ENCODE measurements around the gene NPIPB12. TPM values are rescaled to one million over a fixed set of nuclear protein-coding genes. Genes with fewer than 3 reads are reported as not detected.
"Not testable (repeated sequence)": the region's sequence is repeated elsewhere in the genome, so short reads cannot be mapped to it uniquely, and the experiment has no call there.

Gene NPIPB12
- total RNA-seq: 10 to 100 TPM in 4 of 8 experiments, 1 to 10 TPM in 4; 3.4 to 43.7 (median 11.4) TPM

DNA sequence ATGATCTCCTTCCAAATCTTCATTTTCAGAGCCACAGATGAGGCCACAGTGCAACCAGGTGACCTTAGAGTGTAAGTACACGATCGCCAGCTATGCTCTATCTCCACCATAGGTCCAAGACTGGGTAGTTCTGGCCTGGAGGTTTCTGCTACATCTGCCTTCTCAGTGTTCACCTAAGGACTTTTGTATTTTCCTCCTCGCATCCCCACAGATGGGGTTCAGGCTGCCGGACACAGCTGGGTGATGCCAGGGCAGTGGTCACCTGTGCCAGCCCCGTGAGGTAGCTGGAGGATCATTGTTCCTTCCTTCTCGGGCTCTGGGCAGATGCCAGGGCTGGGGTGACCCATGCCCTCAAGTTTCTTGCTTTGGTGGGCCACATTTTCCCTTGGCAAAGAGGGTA, at the start of gene NPIPB12:
Gene NPIPB12, minus strand, starts transcription at position 101 of the 400 bp plus-strand sequence.
- no CpG with 5 or more reads among the region's 6 CpGs for WGBS, 10 experiments
- ATAC-seq (replicated peaks in 6 of 8); H3K27ac ChIP-seq; H3K4me1 ChIP-seq (replicated peaks in 1 of 2); in situ Hi-C loops (cut with MboI; ENCODE audit: low pct_unique_long_range_greater_than_20kb in 2 of 9, low sequenced_read_pairs in 9 of 9, unreplicated experiment in 9 of 9); H3K4me3 ChIP-seq: not testable (repeated sequence)

DNA sequence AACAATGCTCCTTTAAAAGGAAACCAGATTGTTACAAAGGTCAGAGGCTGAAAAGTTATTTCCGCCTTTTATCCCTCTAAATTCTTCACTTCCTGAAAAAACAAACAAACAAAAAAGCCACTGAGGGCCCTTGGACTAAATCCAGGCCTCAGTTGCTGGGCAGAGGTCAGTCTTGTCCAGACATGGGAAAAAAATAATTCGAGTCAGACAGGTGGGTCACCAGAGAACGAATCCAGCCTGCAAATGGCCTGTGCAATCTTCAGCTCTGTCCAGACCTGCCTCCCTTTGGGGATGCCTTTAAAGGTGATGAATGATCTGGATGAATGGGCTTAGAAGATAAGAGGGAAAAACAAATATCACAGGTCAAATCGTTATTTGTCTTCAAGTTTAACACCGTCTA, 15.3 kb upstream of the NPIPB12 start:
- H3K27ac ChIP-seq; H3K4me3 ChIP-seq; in situ Hi-C loops (cut with MboI; ENCODE audit: low pct_unique_long_range_greater_than_20kb in 2 of 9, low sequenced_read_pairs in 9 of 9, unreplicated experiment in 9 of 9); H3K4me1 ChIP-seq (replicated peaks in 1 of 2); ATAC-seq (replicated peaks in 6 of 8): not testable (repeated sequence)
- WGBS, 10 experiments: no CpG with 5 or more reads among the region's 5 CpGs

DNA sequence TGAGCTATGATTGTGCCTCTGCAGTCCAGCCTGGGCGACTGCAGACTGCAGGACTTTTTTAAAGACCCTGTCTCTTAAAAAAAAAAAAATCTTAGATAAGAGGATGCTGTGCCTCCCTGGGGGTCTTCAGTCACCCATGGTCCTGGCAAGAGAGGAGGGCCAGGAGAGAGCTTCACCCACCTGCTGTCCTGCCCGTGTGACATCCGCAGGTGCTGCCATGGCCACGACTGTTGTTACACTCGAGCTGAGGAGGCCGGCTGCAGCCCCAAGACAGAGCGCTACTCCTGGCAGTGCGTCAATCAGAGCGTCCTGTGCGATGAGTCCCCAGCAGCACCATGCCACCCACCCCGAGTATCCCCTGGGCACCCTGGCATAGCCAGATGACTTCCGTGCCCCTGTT, 23.9 kb downstream of the NPIPB12 start:
- H3K4me1 ChIP-seq (replicated peaks in 1 of 2); in situ Hi-C loops (cut with MboI; ENCODE audit: low pct_unique_long_range_greater_than_20kb in 2 of 9, low sequenced_read_pairs in 9 of 9, unreplicated experiment in 9 of 9); H3K27ac ChIP-seq; H3K4me3 ChIP-seq; ATAC-seq (replicated peaks in 6 of 8): not testable (repeated sequence)
- no CpG with 5 or more reads among the region's 12 CpGs for whole genome bisulfite sequencing, 10 experiments

DNA sequence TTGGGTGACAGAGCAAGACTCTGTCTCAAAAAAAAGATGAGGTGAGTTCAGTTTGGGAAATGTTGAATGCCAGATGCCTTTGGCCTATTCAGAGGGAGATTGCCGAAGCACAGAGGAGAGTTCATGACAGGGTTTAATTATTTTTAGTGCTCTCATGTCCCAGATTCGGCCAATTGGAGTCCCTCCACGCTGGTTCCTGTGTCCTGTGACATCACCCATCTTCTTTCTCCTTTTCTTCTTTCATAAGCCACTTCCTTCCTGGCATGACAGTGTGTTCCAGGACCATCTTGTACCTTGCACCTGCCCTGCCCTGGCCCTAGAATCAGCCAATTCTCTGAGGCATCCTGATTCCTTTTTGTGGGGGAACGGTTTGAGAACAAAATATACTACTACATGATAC, 34.1 kb downstream of the NPIPB12 start:
- H3K4me3 ChIP-seq; H3K27ac ChIP-seq; ATAC-seq (replicated peaks in 6 of 8); in situ Hi-C loops (cut with MboI; ENCODE audit: low pct_unique_long_range_greater_than_20kb in 2 of 9, low sequenced_read_pairs in 9 of 9, unreplicated experiment in 9 of 9); H3K4me1 ChIP-seq (replicated peaks in 1 of 2): not testable (repeated sequence)
- WGBS, 10 experiments: no CpG with 5 or more reads among the region's 4 CpGs

DNA sequence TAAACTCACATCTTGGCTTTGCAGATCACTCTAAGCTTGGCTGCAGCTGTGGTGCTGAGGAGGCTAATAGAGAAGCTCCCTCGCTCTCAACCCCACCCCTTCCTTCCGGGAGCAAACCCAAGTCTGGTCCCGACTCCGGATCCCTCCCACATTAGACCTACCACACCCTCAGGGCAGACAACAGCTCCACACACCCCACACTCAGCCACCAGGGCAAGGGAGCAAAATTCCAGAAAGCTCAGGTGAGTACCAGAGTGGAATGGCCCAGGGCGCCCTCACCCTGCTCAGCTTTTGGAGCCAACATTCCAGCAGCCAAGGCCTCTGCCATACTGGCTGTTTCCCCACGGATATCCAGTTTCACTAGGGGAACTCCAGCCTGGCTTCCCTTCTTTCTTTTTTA, 36.5 kb downstream of the NPIPB12 start:
- no CpG with 5 or more reads among the region's 6 CpGs for WGBS, 10 experiments
- H3K27ac ChIP-seq; in situ Hi-C loops (cut with MboI; ENCODE audit: low pct_unique_long_range_greater_than_20kb in 2 of 9, low sequenced_read_pairs in 9 of 9, unreplicated experiment in 9 of 9); H3K4me1 ChIP-seq (replicated peaks in 1 of 2); H3K4me3 ChIP-seq: not testable (repeated sequence)
- ATAC-seq (replicated peaks in 6 of 8): peak in 3 of 8 experiments; percentile 67 to 86 (median 82)

DNA sequence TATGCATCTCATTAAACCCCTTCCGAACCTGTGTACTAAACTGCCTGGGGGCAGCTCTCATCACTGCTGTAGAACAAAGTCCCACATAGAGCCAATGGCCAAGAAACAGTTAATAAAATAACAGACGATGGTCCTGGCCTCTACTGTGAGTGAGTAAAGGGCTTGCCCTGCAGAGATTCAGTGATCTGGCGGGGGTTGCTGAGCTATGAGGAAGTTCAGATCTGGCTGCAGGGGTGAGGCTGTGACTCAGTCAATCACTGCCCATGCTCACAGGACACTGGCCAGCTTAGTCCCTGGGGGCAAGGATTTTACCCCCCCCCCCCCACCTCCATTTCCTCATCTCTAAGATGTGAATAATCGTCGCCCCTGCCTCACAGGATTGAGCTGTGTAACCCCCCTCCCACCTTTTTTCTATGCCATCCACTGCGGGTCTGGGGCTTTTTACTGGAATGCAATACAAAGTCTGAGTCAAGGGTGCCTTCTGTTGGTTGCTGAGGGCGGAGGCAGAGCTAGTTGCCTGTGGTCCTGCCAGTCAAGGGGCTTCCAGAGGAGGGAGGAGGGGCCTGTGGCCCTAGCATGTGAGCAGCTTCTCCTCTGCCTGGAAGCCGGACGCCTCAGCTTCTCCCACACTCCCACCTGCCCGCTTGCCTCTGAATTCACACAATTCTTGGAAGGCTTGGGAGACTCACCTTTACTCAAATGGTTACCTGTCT, 38.4 kb downstream of the NPIPB12 start:
- in situ Hi-C loops (cut with MboI; ENCODE audit: low pct_unique_long_range_greater_than_20kb in 2 of 9, low sequenced_read_pairs in 9 of 9, unreplicated experiment in 9 of 9); H3K4me3 ChIP-seq; H3K27ac ChIP-seq; H3K4me1 ChIP-seq (replicated peaks in 1 of 2): not testable (repeated sequence)
- no CpG with 5 or more reads among the region's 10 CpGs for WGBS, 10 experiments
- ATAC-seq (replicated peaks in 6 of 8): peak in 7 of 8 experiments; percentile 4 to 77 (median 73)

DNA sequence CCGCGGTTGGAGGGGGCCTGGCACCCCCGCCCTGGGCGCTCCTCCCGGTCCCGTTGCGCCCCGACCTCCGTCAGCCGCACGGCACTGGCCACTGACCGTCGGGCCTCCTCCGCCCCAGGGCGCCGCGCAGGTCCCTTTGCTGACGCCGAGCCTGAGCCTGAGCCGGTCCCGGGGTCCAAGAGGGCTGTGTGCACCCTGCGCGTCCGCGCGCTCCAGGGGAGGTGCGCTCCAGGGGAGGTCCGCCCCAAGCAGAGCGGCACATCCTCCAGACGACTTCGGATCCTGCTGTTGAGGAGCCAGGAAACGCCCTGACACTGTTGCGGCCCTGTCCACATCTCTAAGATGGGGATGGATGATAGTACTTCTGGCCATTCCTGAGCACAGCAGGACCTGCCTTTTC, 39.3 kb downstream of the NPIPB12 start:
- WGBS, 10 experiments: no CpG with 5 or more reads among the region's 33 CpGs
- H3K27ac ChIP-seq; H3K4me3 ChIP-seq; H3K4me1 ChIP-seq (replicated peaks in 1 of 2); in situ Hi-C loops (cut with MboI; ENCODE audit: low pct_unique_long_range_greater_than_20kb in 2 of 9, low sequenced_read_pairs in 9 of 9, unreplicated experiment in 9 of 9): not testable (repeated sequence)
- peak; percentile 15 to 46 (median 30) for ATAC-seq (replicated peaks in 6 of 8)

DNA sequence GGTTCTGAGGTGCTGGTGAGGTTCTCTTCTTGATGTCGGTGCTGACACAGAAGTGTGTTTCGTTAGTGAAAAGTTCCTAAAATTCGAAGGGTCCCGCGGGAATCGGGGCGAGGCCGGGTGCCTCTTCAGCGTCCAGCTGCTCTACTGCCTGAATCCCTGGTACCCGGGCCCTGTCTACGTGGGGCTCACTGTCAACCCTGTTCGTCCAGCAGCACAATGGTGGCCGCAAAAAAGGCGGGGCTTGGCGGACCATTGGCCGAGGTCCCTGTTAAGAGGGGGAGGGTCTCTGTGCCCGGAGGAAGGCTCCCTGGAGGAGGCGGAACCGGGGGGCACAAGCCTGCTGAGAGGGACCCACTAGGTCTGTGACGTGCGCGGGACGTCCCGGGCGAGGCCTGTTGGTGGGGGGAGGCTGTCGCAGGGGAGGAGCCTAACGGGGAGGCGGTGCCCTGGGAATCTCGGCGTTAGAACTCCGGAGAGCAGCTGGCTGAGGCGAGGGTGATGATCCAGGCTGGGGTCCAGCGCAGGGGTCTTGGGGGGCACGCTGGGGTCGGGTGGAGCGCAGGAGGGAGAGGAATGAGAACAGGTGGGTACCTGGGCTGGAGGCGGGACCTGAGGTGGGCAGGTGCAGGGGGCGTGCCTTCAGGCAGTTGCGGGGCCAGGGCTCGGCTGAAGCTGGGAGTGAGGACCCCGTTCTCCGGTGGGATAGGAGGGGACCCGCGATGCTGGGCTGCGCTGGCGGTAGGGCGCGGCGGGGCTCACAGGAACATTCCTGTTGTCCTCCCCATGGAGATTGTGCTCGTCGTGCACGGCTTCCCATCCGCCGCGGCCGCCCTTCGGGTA, 40.0 kb downstream of the NPIPB12 start:
- H3K4me3 ChIP-seq; H3K27ac ChIP-seq; in situ Hi-C loops (cut with MboI; ENCODE audit: low pct_unique_long_range_greater_than_20kb in 2 of 9, low sequenced_read_pairs in 9 of 9, unreplicated experiment in 9 of 9); H3K4me1 ChIP-seq (replicated peaks in 1 of 2): not testable (repeated sequence)
- no CpG with 5 or more reads among the region's 57 CpGs for WGBS, 10 experiments
- peak; percentile 17 to 75 (median 62) for ATAC-seq (replicated peaks in 6 of 8)

DNA sequence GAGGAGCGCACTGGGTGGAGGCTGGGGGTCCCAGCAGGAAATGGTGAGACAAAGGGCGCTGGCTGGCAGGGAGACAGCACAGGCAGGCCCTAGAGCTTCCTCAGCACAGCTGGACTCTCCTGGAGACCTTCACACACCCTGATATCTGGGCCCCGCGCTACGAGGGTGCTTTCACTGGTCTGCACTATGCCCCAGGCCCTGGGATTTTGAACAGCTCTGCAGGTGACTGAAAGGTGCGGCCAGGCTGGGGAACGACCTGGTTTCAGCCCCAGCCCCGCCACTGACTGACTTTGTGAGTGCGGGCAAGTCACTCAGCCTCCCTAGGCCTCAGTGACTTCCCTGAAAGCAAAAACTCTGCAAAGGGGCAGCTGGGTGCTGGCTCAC, 45.6 kb downstream of the NPIPB12 start:
- WGBS, 10 experiments: no CpG with 5 or more reads among the region's 9 CpGs

DNA sequence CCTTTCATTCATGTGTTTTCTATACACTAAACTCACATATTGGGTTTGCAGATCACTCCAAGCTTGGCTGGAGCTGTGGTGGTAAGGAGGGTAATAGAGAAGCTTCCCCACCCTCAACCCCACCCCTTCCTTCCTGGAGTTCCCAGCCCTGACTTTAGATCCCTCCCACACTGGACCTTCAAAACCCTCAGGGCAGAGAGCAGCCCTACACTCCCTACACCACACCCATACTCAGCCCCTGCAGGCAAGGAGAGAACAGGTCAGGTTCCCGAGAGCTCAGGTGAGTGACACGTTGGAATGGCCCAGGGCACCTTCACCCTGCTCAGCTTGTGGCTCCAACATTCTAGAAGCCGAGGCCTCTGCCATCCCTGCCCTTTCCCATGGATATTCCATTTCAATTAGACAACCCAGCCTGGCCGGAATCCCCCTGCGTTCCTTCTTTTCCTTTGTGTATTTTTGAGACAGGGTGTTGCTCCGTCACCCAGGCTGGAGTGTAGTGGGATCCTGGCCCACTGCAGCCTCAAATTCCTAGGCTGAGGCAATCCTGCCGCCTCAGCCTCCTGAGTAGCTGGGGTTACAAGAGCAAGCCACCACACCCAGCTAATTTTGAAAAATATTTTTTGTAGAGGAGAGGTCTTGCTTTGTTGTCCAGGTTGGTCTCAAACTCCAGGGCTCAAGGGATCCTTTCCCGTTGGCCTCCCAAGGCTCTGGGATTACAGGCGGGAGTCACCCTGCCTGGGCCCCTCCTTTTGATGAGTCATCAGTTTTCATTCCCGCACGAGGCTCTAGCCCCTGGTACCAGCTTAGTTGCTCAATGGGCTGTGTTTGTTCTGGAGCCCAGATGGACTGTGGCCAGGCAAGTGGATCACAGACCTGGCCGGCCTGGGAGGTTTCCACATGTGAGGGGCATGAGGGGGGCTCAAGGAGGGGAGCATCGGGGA, 46.2 kb downstream of the NPIPB12 start, which contains the start of gene SULT1A4:
Gene SULT1A4, plus strand, starts transcription at position 208 of the 941 bp plus-strand sequence. CDS start 1,473 bp downstream, outside the sequence.
- in situ Hi-C loops (cut with MboI; ENCODE audit: low pct_unique_long_range_greater_than_20kb in 2 of 9, low sequenced_read_pairs in 9 of 9, unreplicated experiment in 9 of 9); H3K27ac ChIP-seq; H3K4me3 ChIP-seq; H3K4me1 ChIP-seq (replicated peaks in 1 of 2): not testable (repeated sequence)
- no CpG with 5 or more reads among the region's 13 CpGs for WGBS, 10 experiments
- ATAC-seq (replicated peaks in 6 of 8): peak; percentile 63 to 86 (median 78)

More for the DNA sequence above, 45.6 kb downstream of the NPIPB12 start:
- in situ Hi-C loops (cut with MboI; ENCODE audit: low pct_unique_long_range_greater_than_20kb in 2 of 9, low sequenced_read_pairs in 9 of 9, unreplicated experiment in 9 of 9); H3K27ac ChIP-seq; H3K4me3 ChIP-seq; H3K4me1 ChIP-seq (replicated peaks in 1 of 2): not testable (repeated sequence)
- peak; percentile 4 to 36 (median 18) for ATAC-seq (replicated peaks in 6 of 8)

DNA sequence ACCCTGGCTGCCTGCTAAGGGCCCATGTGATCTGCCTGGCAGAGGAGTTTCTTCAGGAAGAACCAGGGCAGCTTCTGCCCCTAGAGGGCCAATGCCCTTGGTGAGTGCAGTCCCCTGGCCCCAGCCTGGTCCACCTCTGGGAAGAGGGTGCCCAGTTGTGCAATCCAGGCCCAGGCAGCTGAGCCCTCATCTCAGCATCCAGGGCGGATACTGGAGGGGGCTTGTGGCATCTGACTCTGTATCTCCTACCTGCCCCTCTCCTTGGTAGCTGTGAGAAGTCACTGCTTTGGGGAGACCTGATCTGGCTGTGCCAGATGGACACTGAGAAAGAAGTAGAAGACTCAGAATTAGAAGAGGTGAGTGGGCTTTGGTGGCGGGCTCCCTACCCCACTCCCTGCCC, 48.5 kb downstream of the NPIPB12 start:
- H3K27ac ChIP-seq; in situ Hi-C loops (cut with MboI; ENCODE audit: low pct_unique_long_range_greater_than_20kb in 2 of 9, low sequenced_read_pairs in 9 of 9, unreplicated experiment in 9 of 9); H3K4me3 ChIP-seq; H3K4me1 ChIP-seq (replicated peaks in 1 of 2); ATAC-seq (replicated peaks in 6 of 8): not testable (repeated sequence)
- no CpG with 5 or more reads among the region's 2 CpGs for WGBS, 10 experiments

DNA sequence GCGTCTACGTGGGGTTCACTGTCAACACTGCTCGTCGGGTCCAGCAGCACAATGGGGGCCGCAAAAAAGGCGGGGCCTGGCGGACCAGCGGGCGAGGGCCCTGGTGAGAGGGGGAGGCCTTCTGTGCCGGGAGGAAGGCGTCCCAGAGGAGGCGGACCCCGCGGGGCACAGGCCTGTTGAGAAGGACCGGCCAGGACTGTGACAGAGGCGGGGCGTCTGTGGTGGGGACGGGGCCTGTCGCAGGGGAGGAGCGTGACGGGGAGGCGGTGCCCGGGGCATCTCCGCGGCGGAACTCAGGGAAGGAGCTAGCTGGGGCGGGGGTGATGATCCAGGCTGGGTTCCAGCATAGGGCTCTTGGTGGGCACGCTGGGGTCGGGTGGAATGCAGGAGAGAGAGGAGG, 51.4 kb downstream of the NPIPB12 start:
- H3K27ac ChIP-seq; H3K4me3 ChIP-seq; H3K4me1 ChIP-seq (replicated peaks in 1 of 2); in situ Hi-C loops (cut with MboI; ENCODE audit: low pct_unique_long_range_greater_than_20kb in 2 of 9, low sequenced_read_pairs in 9 of 9, unreplicated experiment in 9 of 9): not testable (repeated sequence)
- ATAC-seq (replicated peaks in 6 of 8): peak; percentile 58 to 80 (median 76)
- no CpG with 5 or more reads among the region's 29 CpGs for WGBS, 10 experiments

DNA sequence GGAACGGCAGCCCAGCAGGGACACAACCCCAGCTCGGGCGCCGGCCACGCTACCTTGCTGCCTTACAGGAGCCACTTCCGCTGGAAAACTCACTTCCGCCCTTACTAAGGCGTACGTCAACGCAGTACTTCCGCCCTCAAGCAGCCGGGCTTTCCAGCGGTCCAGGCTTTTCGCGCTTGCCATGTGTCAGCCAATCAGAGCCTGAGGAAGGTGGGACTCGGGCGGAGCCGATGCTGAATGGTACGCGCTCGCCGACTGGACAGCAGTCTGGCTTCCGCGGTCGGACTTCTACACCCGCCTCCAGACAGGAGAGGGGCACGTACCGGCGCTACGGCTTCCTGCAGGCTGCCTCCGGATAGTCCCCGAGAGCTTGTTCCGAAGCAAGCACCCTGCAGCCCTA, 51.9 kb downstream of the NPIPB12 start, which contains the start of the genes BOLA2 and SLX1B:
Gene BOLA2, minus strand, starts transcription at position 83 of the 400 bp plus-strand sequence. CDS start 98 bp downstream, outside the sequence.
Gene SLX1B, plus strand, starts transcription at position 265 of the 400 bp plus-strand sequence.
- H3K4me3 ChIP-seq; H3K27ac ChIP-seq; H3K4me1 ChIP-seq (replicated peaks in 1 of 2); in situ Hi-C loops (cut with MboI; ENCODE audit: low pct_unique_long_range_greater_than_20kb in 2 of 9, low sequenced_read_pairs in 9 of 9, unreplicated experiment in 9 of 9): not testable (repeated sequence)
- peak; percentile 89 to 93 (median 91) for ATAC-seq (replicated peaks in 6 of 8)
- WGBS, 10 experiments: no CpG with 5 or more reads among the region's 33 CpGs
